Activated CD8-positive, alpha-beta memory T cell treated with anti-CD3 and anti-CD28 coated beads for 36 hours (primary cell): ENCODE measurements around the gene DEFB114. TPM values are rescaled to one million over a fixed set of nuclear protein-coding genes. Genes with fewer than 3 reads are reported as not detected.

Experiments
- CTCF ChIA-PET: fragments of 350-600 bp; sonication (Branson Sonifier 250); formaldehyde crosslinking; loops from one replicate; lab custom pipeline; 2021; ENCODE audit warnings: antibody characterized with exemption; lab: Charles Lee
- POLR2A ChIA-PET: fragments of 350-600 bp; sonication (Branson Sonifier 250); formaldehyde crosslinking; loops from one replicate; lab custom pipeline; 2021; ENCODE audit warnings: antibody characterized with exemption; lab: Charles Lee
- total RNA-seq, 2 experiments: library from RNA; stranded (reverse); gene quantifications; one replicate each; pipeline ENCODE4 v1.2.3, GENCODE V29; 2021

DEFB114 gene
- total RNA-seq, 2 experiments from 2014 or later, result not detected

DNA sequence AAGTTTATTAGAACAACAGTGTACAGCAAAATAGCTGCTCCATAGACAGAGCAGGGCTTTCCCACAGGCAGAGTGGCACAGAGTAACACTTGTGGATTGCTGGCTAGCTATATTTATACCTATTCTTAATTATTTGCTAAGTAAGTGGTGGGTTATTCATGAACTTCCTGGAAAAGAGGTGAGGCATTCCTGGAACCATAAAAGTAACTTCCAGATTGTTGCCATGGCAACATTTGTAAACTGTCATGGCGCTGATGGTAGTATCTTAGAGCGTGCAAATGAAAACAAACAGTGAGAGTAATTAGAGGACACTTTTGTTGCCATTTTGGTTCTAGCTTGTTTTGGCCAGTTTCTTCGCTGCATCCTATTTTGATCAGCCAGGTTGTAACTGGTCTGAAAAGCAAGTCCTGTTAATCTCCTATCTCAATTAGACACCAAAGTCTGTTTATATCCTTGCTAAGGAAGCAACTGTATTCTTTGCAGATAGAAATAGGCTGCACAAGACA, 23.9 kb downstream of the DEFB114 start:
- POLR2A ChIA-PET, result no interaction called here
- CTCF ChIA-PET, result no interaction called here

DNA sequence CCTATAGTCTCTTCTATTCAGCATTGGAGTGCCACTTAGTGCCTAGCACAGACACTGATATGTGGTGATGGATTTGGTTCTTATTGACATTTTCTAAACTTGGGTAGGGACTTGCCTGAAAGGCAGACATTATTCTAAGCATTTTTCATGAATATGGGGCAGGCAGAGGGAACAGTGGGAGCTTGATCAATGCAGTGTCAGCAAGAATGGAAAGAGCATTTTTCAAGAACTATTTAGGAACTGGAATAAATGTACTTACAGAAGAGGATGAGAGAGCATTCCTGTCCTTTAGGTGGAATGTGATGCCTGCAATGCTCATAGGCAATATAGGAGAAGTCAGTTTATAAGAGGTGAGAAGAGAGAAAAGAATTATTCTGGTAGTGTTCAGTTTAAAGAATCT, 26.2 kb downstream of the DEFB114 start:
- ChIA-PET POLR2A (no interaction called here), CTCF (no interaction called here)

DNA sequence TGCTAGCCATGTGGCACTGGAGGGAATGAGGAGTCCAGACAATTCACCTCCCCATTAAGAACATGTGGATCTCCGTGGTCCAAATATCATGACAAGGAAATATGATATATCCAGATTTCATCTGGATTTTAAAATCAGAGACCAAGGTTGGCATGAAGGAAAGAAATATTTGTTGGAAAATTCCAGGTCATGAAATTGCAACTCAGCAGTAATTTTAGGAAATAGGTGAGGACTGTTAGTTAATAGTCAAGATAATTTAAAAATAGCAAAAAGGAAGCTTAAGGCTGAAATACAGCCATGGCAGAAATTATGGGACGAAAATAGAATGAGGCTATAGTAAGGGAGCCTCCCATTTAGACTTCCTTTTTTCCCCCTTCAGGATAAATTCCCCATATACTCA, 26.9 kb downstream of the DEFB114 start:
- POLR2A ChIA-PET, result no interaction called here
- CTCF ChIA-PET, result no interaction called here

DNA sequence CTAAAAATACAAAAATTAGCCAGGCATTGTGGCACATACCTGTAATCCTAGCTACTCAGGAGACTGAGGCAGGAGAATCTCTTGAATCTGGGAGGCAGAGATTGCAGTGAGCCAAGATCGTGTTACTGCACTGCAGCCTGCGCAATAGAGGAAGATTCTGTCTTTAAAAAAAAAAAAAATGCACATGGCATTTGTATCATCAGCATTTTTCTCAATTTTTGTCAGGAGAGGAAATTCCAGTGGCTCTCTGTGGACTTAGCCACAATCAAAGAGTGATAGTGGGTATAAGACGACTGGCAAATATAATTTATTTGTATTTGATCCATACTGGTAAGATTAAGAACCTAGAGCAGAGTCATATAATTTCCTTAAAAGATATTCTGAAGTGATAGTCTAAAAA, 28.6 kb downstream of the DEFB114 start:
- ChIA-PET CTCF (no interaction called here), POLR2A (no interaction called here)

DNA sequence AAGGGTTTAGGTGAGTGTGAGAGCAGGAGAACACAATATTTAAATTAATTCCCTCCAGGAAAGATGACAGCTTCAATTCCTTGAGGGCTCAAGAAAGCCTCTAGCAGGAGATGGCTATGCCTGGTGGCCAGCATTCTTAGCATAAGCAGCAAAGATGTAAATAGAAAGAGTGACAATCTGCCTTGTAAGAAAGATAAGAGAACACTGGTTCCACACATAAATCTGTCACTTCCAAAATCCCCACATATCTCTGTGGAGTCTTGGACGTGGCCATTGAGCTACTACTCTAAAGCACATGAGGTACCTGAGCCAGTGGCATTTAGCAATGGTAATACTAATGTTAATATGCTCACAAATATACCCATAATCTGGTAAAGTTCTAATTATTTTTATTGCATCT, 29.2 kb downstream of the DEFB114 start:
- ChIA-PET POLR2A (no interaction called here), CTCF (no interaction called here)

DNA sequence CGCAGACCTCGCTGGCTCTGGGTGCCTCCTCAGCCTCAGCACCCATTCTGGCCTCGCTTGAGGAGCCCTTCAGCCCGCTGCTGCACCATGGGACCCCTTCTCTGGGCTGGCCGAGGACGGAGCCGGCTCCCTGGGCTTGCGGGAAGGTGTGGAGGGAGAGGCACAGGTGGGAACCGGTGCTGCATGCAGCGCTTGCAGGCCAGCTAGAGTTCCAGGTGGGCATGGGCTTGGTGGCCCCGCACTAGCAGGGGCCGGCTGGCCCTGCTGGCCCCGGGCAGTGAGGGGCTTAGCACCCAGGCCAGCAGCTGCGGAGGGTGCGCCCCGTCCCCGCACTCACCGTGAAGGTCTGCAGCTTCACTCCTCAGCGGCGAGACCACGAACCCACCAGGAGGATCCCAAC, 30.4 kb downstream of the DEFB114 start:
- ChIA-PET POLR2A (no interaction called here), CTCF (no interaction called here)

DNA sequence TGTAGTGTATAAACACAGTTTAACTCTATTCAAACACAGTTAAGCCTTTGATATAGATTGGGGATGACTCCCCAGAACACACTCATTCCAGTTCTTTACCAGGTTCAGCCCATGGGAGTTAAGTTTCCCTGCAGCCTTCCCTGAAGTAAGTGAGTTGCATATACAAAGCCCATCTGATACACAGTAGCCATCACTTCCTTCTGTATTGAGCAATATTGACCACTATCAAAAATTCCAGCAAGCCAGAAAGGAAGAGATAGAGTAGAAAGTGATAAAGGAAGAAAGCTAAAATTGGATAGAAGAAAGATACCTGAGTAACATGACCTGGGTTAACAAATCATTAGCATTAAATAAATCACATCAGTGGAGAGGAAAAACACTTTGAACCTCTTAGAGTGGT, 34.6 kb downstream of the DEFB114 start:
- POLR2A ChIA-PET, result no interaction called here
- CTCF ChIA-PET, result no interaction called here

DNA sequence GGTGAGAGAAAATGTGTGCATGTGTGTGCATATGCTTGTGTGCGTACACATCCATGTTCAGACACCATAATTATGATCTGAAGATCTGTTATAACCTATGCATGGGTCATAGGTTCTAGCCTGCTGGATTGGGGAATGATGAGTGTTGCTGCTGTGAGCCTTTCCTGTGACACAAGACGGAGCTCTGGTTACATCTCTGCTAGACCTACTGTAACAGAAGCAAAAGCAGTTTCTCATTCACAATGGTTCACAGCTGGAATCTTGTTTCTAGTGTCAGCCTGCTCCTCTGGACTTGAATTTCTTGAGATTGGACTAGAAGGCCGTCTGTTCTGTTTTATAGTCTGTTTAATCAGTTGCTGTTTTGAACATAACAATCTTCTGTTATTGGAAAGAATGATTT, 40.1 kb downstream of the DEFB114 start:
- POLR2A ChIA-PET, result no interaction called here
- CTCF ChIA-PET, result no interaction called here

DNA sequence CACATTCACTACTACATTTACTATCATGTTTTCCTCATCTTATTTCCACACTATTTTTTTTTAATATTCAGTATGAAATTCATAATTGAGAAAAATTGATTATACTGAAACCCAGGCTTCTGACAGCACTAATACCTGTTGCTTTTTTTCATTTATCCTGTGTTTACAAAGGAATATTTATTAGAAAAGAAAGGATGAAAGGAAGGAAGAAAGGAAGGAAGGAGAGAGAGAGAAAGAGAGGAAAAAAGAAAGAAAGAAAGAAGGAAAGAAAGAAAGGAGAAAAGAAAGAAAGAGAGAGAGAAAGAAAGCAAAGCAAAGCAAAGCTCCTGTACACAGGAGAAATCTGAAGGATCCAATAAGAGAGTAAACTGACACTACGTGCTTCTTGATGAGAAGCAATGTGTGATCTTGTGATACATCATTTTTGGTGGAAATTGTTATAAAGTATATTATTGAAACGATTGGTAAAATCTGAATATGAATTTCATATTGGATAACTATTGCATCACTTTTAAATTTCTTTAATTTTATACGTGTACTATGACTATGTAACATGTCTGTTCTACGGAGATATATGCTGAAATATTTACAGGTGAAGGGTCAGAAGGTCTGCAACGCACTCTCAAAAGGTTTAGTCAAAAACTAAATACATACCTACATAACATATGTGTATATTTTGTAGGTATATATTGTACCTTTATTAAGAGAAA, 43.9 kb downstream of the DEFB114 start:
- ChIA-PET CTCF (no interaction called here), POLR2A (no interaction called here)

DNA sequence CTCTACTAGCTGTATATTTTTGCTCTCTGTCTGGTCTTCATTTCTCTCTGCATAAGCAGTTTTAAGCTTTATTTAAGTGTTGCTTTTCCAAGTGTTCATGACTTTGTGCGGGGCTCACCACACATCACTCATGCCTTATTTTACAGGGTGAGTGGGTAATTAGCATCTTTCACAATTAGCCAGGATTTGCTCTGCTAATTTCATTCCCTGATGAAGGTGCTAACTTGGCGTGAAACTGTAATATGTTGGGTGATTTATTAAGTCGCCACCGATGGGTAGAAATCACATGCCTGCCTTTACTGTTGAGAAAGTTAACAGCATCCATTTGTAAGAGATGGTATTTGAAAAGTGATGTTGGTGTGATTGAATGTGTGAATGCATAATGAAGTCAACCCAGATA, 44.7 kb downstream of the DEFB114 start:
- ChIA-PET POLR2A (no interaction called here), CTCF (no interaction called here)

DNA sequence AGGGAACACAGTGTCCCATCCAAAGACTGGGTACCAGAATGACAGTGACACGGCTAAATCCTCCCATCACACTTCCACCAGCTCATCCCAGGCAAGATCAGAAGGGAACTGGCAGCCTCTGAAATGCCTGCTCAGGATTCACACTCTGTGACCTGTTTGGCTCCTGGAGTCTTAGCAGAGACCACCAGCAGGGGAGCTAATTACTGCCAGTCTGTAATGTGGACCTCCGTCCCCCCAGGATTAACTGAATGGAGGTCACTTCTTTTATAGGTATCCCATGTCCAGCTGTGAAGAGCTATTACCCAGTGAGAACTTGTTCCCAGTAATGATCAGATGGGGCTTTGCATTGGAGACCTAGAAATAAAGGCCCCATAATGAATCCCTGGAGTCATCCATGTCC, 45.2 kb downstream of the DEFB114 start:
- ChIA-PET CTCF (no interaction called here), POLR2A (no interaction called here)

DNA sequence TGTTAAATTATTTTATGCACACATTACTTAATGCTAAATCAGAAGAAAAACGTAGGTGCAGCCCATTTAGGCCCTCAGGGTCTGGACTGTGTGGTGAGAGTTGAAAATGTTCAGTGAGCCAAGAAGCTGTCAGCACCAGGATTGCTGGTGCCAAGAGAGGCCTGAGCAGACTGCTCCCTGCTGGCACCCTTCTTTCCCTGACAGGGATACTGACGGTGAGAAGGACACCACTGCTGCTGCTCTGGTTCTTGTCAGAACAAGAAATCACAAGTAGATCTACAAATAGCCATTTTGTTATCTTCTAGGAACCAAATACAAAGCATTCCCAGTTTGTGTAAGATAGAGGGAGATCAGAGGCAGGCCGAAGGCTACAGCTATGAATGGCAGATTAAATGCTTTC, 48.9 kb downstream of the DEFB114 start:
- ChIA-PET CTCF (no interaction called here), POLR2A (no interaction called here)

DNA sequence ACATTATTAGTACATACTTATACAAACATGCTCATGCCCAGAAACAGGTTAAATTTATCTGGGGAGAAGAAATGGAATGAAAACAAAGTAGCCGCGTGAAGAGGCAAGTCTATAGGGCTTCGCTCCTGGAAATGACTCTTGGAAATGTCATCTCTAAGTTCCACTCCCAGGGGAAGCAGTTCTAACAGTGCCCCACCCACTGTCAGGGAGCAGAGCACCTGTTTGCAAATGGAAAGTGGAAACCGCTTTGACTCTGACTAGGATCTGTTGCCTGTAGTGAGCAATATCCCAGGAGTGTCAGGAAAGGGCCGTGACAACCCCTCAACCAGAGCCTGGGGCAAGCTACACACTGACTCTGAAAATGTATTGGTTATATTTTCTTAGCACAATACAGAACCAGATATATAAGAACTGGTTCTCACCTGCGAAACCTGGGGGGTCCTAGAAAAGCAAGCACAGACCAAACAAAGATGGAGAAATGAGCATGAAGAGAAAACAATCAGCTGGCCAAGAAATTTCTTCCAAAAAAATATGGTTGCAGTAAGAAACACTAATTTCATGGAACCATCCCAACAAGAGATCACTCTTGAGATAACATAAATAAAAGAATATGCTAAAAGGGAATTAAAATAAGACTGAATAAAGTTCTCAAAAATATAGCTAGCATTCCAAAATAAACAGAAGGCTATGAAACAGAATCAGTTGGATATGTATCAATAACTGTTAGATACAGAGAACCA, 50.2 kb downstream of the DEFB114 start:
- CTCF ChIA-PET, result no interaction called here
- POLR2A ChIA-PET, result no interaction called here

DNA sequence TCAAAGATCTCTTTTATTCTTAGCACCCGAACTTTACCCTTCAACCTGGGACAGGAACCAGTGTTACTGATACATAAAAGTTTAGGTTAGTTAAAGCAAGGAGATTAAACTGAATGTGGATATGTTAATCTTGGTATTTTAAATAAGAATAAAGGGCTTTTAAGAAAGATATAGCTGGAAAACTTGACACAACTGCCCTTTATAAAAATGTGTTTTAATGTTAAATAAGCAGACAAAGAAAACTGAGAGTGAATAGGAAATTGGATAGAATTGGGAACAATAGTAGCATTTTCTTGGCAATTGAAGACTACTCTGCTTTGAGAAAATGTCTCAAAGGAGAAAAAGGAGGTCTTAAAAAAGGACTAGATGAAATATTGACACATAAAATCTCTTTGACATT, 51.8 kb downstream of the DEFB114 start:
- ChIA-PET CTCF (no interaction called here), POLR2A (no interaction called here)

DNA sequence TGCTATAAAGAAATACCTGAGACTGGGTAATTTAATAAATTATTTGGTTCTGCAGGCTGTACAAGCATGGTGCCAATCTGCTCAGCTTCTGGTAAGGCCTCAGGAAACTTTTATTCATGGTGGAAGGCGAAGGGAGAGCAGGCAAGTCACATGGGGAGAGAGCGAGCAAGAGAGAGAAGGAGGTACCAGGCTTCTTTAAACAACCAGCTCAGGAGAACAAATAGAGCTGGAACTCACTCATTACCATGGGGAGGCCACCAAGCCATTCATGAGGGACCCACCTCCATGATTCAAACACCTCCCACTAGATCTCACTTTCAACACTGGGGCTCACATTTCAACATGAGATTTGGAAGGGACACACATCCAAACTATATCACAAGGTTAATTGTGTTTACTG, 52.7 kb downstream of the DEFB114 start:
- CTCF ChIA-PET, result no interaction called here
- POLR2A ChIA-PET, result no interaction called here

Other genes with a start within 250 kb of the DEFB114 start
- gene CRISP3, start 219.8 kb downstream of the DEFB114 start, total RNA-seq, result not detected
- gene PGK2, start 176.9 kb downstream of the DEFB114 start, total RNA-seq, result not detected
- gene CRISP1, start 97.6 kb downstream of the DEFB114 start, total RNA-seq, result not detected
- gene DEFB113, start 5.5 kb upstream of the DEFB114 start, total RNA-seq, result not detected
- not detected for gene DEFB110, start 57.8 kb upstream of the DEFB114 start, total RNA-seq
- not detected for gene DEFB112, start 85.8 kb upstream of the DEFB114 start, total RNA-seq